H1 (cell line): ENCODE results near the gene C16orf95.

ENCODE experiments used
- BRCA1 ChIP-seq: IDR thresholded peaks from 2 replicates; pipeline ENCODE4 v1.6.1; 2012; ENCODE audit warnings: low read depth, low read length, improper control_type of control experiment
- JUND ChIP-seq: IDR thresholded peaks from 2 replicates; pipeline ENCODE4 v1.6.1; 2011; ENCODE audit warnings: mild to moderate bottlenecking, improper control_type of control experiment, low read length

GRCh38 chr16:87254734-87255133, 62.5 kb downstream of the C16orf95 start:
- no peak for TF ChIP-seq BRCA1
- TF ChIP-seq JUND, result no peak
